Measurements from ENCODE around the gene KLF7.

The KLF7 gene

DNA sequence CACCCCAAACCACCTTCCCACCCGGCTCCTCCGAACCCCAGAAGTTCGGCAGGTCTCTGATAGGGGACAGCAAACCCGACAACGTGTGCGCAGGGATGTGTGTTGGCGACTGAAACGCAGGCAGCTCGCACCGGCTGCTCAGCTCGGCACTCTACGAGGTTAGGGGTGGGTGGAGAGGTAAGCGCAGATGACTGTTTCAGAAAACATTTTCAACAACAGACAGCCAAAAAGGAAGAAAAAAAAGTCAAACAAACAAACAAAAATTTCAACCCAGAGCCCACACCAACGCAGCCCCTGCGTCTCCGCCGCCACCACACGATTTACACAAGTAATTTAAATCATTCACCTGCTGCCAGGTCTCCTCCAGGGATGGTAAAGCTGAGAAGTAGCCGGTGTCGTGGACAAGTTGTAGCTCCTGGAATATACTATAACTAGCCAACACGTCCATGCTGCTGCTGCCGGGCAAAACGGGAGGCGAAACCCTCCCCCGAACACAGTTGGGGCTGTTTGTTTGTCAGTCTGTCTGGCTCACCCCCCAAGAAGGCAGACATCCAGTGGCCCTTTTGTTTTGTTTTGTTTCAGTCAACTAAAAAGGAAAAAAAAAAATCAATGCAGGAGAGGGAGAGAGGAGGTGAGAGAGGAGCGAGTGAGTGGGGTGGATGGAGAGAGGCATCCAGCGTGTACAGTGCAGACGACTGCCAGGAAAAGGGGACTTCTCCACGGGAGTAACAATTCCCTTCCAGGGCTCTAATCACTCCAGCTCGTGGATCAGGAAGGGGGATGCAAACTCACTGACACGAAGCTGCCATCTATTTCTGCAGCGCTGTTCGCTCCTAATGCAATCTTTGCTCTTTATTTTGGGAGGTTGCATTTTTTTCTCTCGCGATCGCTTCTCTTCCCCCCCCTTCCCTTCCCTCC lies at the start of gene KLF7:
TSS of gene KLF7 (minus strand) at position 828 of the 918 bp plus-strand sequence. CDS start at position 448, 380 bp downstream.
- DNase-seq (ENCODE audit: low spot score): peak; percentile 24
- TF ChIP-seq, protein P1, sequence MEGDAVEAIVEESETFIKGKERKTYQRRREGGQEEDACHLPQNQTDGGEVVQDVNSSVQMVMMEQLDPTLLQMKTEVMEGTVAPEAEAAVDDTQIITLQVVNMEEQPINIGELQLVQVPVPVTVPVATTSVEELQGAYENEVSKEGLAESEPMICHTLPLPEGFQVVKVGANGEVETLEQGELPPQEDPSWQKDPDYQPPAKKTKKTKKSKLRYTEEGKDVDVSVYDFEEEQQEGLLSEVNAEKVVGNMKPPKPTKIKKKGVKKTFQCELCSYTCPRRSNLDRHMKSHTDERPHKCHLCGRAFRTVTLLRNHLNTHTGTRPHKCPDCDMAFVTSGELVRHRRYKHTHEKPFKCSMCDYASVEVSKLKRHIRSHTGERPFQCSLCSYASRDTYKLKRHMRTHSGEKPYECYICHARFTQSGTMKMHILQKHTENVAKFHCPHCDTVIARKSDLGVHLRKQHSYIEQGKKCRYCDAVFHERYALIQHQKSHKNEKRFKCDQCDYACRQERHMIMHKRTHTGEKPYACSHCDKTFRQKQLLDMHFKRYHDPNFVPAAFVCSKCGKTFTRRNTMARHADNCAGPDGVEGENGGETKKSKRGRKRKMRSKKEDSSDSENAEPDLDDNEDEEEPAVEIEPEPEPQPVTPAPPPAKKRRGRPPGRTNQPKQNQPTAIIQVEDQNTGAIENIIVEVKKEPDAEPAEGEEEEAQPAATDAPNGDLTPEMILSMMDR (IDR thresholded peaks at IDR 0.05; ENCODE audit: extremely low read depth, insufficient read depth, missing control alignments): no peak
- in situ Hi-C loops (cut with MboI; ENCODE audit: low pct_unique_long_range_greater_than_20kb, low sequenced_read_pairs, unreplicated experiment): no loop called here

DNA sequence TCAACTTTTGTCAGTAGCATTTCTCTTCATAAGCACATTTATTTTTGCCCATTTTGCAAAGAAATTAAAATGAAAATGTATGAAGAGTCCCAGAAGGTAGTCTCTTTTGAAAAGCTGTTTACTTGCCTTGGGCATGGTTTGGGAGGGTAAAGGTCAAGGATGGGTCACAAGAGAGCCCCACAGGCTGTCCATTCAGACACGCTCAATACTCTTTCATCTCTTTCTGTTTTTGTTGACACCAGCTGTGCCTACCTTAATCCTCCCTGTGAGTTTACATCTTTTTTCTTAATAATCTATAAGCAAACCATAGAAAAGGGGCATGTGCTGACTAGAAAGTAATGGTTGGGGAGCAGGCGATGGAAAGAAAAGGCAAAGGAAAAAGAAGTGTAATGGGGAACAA lies 49.6 kb upstream of the KLF7 start:
- TF ChIP-seq, protein P1 (IDR thresholded peaks at IDR 0.05; ENCODE audit: extremely low read depth, insufficient read depth, missing control alignments): no peak
- DNase-seq (ENCODE audit: low spot score): no peak
- in situ Hi-C loops (cut with MboI; ENCODE audit: low pct_unique_long_range_greater_than_20kb, low sequenced_read_pairs, unreplicated experiment): no loop called here

DNA sequence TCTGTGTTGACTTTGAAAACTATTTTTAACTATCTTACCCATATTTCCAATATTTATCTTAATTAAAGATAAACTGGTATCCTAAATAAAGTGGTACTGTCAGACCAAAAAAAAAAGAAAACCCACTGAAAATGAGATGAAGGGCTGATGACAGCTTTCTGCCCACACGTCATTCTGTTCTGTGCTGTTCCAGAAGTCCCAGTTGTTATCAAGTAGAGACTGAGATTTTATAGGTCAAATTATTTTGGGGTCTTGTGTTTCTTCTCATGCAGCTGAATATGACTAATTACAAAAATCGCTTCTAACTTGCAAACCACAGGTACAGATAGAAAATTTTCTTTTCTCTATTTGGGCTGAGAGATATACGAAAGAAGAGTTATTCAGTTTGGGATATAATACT lies 48.7 kb upstream of the KLF7 start:
- TF ChIP-seq, protein P1 (IDR thresholded peaks at IDR 0.05; ENCODE audit: extremely low read depth, insufficient read depth, missing control alignments): no peak
- in situ Hi-C loops (cut with MboI; ENCODE audit: low pct_unique_long_range_greater_than_20kb, low sequenced_read_pairs, unreplicated experiment): no loop called here
- no peak for DNase-seq (ENCODE audit: low spot score)

DNA sequence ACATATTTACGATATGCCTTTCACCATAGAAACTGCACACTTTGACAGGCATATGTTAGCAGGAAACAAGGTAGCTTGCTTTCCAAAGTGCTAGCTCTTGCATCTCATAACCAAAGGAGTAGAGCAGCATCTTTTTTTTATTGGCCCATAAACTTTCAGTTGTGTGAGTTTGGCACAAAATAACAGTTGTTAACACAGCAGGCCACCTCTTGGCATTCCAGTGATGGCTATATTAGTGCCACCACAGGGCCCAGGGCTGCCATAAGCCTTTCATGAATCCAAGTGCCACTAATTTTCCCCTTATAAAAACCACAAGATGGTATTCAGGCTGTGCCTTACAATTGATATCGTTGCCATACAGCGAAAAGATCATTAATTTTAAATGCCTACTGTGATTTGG lies 40.3 kb upstream of the KLF7 start:
- DNase-seq (ENCODE audit: low spot score): no peak
- in situ Hi-C loops (cut with MboI; ENCODE audit: low pct_unique_long_range_greater_than_20kb, low sequenced_read_pairs, unreplicated experiment): no loop called here
- TF ChIP-seq, protein P1 (IDR thresholded peaks at IDR 0.05; ENCODE audit: extremely low read depth, insufficient read depth, missing control alignments): no peak

DNA sequence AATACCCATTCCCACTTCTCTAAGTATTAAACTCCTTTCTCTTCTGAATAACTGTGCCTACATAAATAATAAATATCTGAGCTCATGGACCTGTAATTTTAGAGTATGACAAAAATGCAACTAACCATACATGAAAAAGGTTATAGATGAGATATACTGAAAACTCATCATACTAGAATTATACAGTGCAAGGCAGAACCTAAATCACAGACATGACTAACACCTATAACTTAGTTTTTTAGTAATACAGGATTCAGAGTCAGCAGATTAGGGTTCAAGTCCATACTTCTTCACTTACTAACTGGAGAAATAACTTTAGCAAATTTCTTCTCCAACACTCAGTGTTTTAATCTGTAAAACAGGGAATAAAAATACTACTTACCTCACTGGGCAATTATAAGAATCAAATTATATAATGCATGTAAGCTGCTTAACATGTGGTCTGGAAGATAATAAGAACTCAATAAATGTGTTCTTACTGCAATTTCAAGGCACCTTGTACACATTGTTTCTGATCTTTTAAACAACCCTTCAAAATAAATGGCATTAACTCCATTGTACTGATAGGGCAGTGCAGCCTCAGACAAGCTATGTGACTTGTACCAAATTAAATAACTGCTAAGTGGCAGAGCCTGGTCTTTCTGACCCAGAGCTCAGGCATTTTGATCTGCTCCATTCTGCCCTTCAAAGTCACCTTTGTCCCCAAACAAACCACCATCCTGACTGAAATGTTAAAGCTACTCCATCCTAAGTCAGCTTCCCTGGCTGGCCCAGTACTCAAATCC lies 39.6 kb upstream of the KLF7 start:
- no peak for DNase-seq (ENCODE audit: low spot score)
- TF ChIP-seq, protein P1 (IDR thresholded peaks at IDR 0.05; ENCODE audit: extremely low read depth, insufficient read depth, missing control alignments): no peak
- in situ Hi-C loops (cut with MboI; ENCODE audit: low pct_unique_long_range_greater_than_20kb, low sequenced_read_pairs, unreplicated experiment): no loop called here

DNA sequence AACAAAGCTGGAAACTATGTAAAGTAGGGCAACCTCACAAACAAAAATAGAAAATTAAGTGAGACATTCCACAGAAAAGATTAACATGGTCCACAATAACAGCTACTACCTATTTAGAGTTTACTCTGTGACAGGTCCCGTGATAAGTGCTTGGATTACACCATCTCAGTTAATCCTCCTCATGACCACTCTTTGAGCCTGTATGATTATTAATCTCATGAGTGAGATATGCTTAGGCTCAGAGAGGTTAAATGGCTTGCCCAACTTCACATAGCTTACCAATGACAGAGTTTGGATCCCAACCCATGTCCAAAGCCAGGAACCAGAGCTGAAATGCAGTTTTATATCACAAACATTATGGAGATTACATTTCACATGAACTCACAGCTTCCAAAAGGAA lies 37.3 kb upstream of the KLF7 start:
- TF ChIP-seq, protein P1 (IDR thresholded peaks at IDR 0.05; ENCODE audit: extremely low read depth, insufficient read depth, missing control alignments): no peak
- in situ Hi-C loops (cut with MboI; ENCODE audit: low pct_unique_long_range_greater_than_20kb, low sequenced_read_pairs, unreplicated experiment): no loop called here
- no peak for DNase-seq (ENCODE audit: low spot score)
